Posterior cingulate gyrus (tissue), 11 donors: ENCODE data around the gene ULK3.

Experiments
- DNase-seq, 10 donors: peaks; one replicate each; pipeline versions ENCODE4 v3.0.0 to v3.0.0-alpha.2; 2020 to 2021; ENCODE audit warnings: mixed read lengths in 3 of 10
- intact Hi-C: fragments of 100-400 bp; cut with DNase I; formaldehyde crosslinking; loops from one replicate; pipeline ENCODE4 v1.15.1; 2023

Gene ULK3

GRCh38 chr15:74869726-74870407 is 26.9 kb upstream of the ULK3 start:
- peak in 7 of 10 donors; percentile 23 to 89 (median 48) for DNase-seq
- intact Hi-C loops: loop anchor here (5.0 kb wide), 1 partner anchor 37 kb away; the partner anchor contains the start of gene FAM219B

- DNase-seq: no peak
- intact Hi-C loops: no loop called here
These were observed 26.4 kb upstream of the ULK3 start for GRCh38 chr15:74869372-74869725.

GRCh38 chr15:74868059-74868458 is 25.1 kb upstream of the ULK3 start:
- intact Hi-C loops: no loop called here
- DNase-seq: no peak

- no peak for DNase-seq
- intact Hi-C loops: no loop called here
These were observed 24.6 kb upstream of the ULK3 start for GRCh38 chr15:74867466-74868038.

GRCh38 chr15:74866090-74866489 is 23.1 kb upstream of the ULK3 start:
- DNase-seq: peak in 1 of 10 donors; percentile 36
- intact Hi-C loops: no loop called here

- DNase-seq: no peak
- intact Hi-C loops: no loop called here
These were observed 22.4 kb upstream of the ULK3 start for GRCh38 chr15:74865316-74865715.

- intact Hi-C loops: no loop called here
- peak in 1 of 10 donors; percentile 18 for DNase-seq
These were observed 21.3 kb upstream of the ULK3 start for GRCh38 chr15:74864296-74864695.

GRCh38 chr15:74863239-74864056 is 20.5 kb upstream of the ULK3 start:
- intact Hi-C loops: no loop called here
- peak in 1 of 10 donors; percentile 33 for DNase-seq

- intact Hi-C loops: no loop called here
- no peak for DNase-seq
These were observed 15.4 kb upstream of the ULK3 start for GRCh38 chr15:74858369-74858740.

- DNase-seq: no peak
- intact Hi-C loops: no loop called here
These were observed 14.9 kb upstream of the ULK3 start for GRCh38 chr15:74857671-74858368.

- intact Hi-C loops: no loop called here
- no peak for DNase-seq
These were observed 14.2 kb upstream of the ULK3 start for GRCh38 chr15:74857082-74857655.

GRCh38 chr15:74856537-74856936 is 13.6 kb upstream of the ULK3 start:
- intact Hi-C loops: no loop called here
- DNase-seq: peak in 1 of 10 donors; percentile 49

GRCh38 chr15:74855857-74856256 is 12.9 kb upstream of the ULK3 start:
- DNase-seq: peak in 2 of 10 donors; percentile 29 to 70
- intact Hi-C loops: no loop called here

- peak in 2 of 10 donors; percentile 26 to 57 for DNase-seq
- intact Hi-C loops: no loop called here
These were observed 11.6 kb upstream of the ULK3 start for GRCh38 chr15:74854453-74855022.

GRCh38 chr15:74851960-74852359 is 9.0 kb upstream of the ULK3 start:
- DNase-seq: peak in 2 of 10 donors; percentile 4 to 33
- intact Hi-C loops: no loop called here

GRCh38 chr15:74850393-74850792 is 7.4 kb upstream of the ULK3 start:
- DNase-seq: peak in 2 of 10 donors; percentile 7
- intact Hi-C loops: no loop called here

GRCh38 chr15:74847432-74847831 is 4.5 kb upstream of the ULK3 start:
- intact Hi-C loops: no loop called here
- peak in 1 of 10 donors; percentile 35 for DNase-seq

- intact Hi-C loops: no loop called here
- no peak for DNase-seq
These were observed 2.6 kb upstream of the ULK3 start for GRCh38 chr15:74845581-74845980.

- DNase-seq: no peak
- intact Hi-C loops: no loop called here
These were observed 2.2 kb upstream of the ULK3 start for GRCh38 chr15:74845208-74845568.
